ACHN (cell line): ENCODE data around the gene ARHGAP26.

Source experiments
- DNase-seq: peaks from one replicate; pipeline ENCODE4 v3.0.0-alpha.2; 2015
- in situ Hi-C: cut with HindIII; loops from 2 replicates; pipeline ENCODE4 v1.10.0; 2017; ENCODE audit warnings: low sequenced_read_pairs, low pct_ligation_motif_present, low pct_unique_long_range_greater_than_20kb

ARHGAP26 gene

DNA sequence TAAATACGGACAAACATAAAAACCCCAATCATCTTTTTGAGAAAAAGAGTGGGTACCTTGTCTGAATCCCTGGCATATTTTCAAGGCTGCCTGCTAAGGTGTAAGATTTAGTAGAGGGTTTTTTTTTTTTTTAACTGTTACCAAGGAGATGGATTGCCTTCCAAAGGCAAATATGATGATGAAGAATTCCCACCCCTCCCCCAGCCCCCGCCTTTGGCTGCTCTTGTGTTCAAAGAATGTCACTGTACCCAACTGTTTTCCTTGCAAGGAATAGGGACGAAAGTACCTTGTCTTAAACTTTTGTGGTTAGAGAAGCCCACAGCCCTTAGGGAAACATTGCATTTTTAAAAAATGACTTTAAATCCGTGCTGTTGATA lies 31.3 kb downstream of the ARHGAP26 start:
- in situ Hi-C loops, result no loop called here

DNA sequence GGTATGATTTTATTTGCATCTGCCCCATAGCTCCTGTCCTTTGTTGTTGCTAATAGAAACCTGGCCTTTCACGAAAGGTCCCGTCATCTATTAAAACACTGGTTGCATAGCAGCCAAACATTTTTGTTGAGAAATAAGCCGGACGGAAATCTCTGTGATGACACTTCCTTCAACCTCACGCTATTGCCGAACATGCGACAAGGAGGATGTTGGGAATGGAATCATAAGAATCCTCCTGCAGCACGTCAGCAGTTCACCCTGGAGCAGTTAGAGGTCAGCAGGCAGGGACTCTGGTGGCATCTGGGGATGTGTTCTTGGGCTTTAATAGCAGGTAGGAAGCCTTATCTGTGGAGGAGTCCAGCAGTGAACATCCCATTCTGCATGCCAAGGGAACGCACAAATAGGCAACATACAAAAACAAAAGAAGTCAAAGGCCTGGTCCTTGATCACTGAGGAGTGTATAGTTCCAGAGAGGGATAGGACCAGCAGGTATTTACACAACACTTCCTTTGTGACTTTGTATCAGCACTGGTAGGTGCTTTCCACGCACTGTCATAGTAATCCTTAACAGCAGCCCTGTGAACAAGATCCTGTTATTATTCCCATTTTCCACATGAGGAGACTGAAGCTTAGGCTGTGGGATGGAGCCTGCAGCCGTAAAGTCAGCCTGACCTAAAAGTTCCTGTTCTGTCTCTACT lies 33.4 kb downstream of the ARHGAP26 start:
- in situ Hi-C loops, result no loop called here
- no peak for DNase-seq

More for the DNA sequence above, 31.3 kb downstream of the ARHGAP26 start:
- no peak for DNase-seq

DNA sequence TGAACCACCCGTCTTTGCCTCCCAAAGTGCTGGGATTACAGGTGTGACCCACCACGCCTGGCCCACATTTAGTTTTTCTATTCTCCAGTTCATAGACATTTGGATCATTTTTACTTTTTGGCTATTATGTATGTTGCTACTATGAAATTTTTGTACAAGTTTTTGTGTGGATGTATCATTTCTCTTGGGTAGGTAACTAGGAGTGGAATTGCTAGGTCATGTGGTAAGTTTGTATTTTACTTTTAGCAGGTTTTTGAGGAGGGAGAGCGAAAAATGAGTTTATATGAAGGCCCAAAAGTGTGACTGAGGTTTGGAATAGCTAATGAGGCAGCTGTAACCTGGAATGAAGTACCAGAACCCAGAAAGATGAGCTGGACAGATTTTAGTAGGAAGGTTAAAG lies 35.2 kb downstream of the ARHGAP26 start:
- in situ Hi-C loops, result no loop called here
- no peak for DNase-seq

- in situ Hi-C loops, result no loop called here
Observed at GRCh38 chr5:142806841-142807267, 36.7 kb downstream of the ARHGAP26 start.

GRCh38 chr5:142807372-142807911 lies 37.3 kb downstream of the ARHGAP26 start:
- in situ Hi-C loops, result no loop called here
- DNase-seq, result no peak

More at GRCh38 chr5:142806841-142807267, 36.7 kb downstream of the ARHGAP26 start:
- DNase-seq, result no peak

DNA sequence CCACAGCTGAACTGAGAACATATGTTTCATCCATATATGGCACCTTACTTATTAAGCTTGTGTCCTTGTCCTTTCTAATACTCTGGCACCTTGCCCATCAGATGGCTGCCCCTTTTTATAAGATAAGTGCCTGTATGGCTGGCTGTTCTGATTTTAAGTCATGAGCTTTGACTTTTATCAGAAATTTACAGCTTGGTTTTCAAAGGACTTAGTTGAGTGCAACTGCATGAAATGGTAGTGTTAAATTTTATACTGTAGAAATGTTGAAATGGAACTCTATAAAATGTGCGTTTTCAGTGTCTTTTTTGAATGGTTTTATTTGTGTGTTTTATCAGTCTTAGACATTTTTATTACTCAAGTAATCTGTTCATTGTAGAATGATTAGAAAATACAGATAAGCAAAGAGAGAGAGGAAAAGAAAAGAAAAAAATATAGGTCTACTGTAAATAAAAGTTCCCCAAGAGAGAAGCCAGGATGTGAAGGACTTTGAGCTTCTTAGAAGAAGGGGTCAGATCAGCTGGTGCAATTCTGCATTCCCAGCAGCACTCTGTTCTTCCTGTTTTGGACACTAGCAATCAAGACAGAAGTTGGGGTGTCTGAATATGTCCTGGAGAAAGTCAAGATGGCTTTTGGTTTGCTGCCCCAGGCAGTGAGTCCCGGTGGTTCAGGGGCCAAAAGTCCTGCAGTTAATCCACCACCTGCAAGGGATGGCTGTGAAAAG lies 38.9 kb downstream of the ARHGAP26 start:
- no peak for DNase-seq
- in situ Hi-C loops, result no loop called here

DNA sequence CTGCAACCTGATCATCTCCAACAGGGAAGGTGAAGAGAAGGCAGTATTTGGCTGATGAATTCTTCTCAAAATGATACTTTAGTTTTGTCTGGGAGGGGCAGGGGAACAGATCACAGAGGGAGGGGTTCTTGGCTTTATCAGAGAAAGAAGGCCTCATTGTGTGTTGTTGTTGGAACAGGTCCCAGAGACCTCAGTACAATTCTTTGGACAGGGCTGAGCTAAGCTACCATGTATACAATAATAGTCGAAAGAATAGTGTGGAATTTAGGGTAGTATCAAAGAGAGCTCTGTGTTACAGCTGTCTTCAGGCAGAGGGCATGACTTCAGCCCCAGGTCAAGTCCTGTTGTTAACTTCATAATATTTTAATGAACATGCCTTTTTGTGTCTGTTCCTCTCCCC lies 39.9 kb downstream of the ARHGAP26 start:
- no peak for DNase-seq
- in situ Hi-C loops, result no loop called here

DNA sequence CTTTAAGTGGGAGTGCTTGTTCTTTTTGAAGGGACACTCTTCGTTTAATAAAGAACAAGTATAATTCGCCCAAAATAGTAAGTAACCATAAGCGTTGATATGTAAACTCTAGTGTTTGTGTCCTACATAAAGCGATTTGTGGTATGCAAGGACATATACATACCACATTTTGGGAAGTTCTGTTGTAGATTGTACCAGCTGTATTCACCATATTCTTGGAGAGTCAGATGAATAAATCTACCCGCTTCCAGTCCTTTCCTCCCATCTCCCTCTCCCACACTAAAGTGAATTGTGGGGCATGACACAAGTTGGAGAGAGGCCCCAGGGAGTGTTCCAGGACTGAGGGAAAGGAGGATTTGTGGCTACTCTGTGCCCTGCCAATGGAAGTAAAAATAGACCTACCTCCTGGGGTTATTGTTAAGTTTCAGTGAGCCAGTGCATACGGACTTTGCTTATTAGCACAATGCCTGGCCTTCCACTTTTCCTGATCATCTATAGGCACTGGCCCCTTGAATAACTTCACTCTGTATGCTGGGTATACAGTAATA lies 40.6 kb downstream of the ARHGAP26 start:
- DNase-seq, result no peak

DNA sequence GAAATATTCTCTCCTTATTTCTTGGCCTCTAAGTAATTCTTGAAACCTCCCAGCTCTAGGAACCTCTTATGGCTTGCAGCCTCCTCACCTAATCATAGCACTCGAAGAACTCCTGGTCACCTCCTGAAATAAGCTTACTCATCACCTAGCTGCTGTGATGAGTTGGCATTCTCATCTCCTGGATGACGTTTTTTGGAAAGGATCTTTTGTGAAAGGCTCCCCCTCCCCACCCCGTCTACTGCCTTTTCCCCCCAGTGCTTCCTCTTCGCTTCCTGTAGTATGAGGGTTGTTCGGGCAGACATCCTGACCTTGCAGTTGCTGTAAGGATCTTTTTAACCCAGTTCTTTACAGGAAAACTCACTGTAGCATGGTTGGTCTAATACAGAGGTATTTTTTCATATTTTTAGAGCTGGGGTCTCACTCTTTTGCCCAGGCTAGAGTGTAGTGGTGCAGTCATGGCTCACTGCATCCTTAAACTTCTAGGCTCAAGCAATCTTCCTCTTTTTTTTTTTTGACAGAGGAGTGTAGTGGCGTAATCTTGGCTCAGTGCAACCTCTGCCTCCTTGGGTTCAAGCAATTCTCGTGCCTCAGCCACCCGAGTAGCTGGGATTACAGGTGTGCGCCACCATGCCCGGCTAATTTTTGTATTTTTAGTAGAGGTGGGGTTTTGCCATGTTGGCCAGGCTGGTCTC lies 41.8 kb downstream of the ARHGAP26 start:
- in situ Hi-C loops, result no loop called here
- no peak for DNase-seq

More for the DNA sequence above, 40.6 kb downstream of the ARHGAP26 start:
- in situ Hi-C loops, result no loop called here

DNA sequence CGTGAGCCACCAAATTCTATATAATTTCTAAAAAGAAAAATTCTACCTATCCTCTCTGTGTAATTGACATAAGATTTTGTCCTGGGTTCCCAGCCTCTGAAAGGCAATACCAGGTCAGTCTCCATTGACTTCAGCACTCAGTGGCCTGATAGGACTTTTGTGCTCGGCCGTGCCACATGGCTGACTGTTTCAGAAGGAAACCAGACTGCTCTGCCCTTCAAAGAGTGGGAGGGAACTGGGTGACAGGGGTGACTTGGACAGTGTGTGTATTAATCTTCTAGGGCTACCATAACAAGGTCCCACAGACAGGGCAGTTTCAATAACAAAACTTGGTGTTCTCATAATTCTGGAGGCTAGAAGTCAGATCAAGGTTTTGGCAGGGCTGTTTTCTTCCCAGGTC lies 43.0 kb downstream of the ARHGAP26 start:
- in situ Hi-C loops, result no loop called here
- no peak for DNase-seq

- in situ Hi-C loops, result no loop called here
- DNase-seq, result no peak
Observed at GRCh38 chr5:142814122-142814521, 43.9 kb downstream of the ARHGAP26 start.

- no peak for DNase-seq
- in situ Hi-C loops, result no loop called here
Observed at GRCh38 chr5:142815469-142815868, 45.3 kb downstream of the ARHGAP26 start.

- in situ Hi-C loops, result no loop called here
- no peak for DNase-seq
Observed at GRCh38 chr5:142816531-142817430, 46.6 kb downstream of the ARHGAP26 start.

DNA sequence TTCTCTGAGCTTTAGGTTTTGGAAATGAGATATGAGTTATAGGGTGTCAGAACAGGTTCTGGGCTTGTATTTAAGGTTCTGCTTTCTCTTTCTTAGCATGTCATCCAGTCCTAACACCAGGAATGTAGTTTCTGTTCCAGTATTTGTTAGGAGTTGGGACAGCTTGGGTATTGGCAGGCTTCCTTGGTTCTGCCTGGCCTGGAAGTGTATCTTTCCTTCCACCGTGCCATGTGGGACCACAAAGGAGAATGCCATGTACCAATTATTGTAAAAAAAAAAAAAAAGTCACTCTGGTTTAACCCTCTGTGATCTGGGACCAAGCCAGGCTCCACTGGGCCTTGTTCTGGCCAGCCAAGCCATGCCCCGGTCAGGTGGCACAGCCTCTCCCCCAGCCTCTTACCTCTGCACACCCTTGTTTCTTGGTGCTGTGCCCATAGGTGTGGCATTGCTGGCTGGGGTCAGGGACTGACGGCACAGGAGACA lies 47.8 kb downstream of the ARHGAP26 start:
- in situ Hi-C loops, result no loop called here
- no peak for DNase-seq

- DNase-seq, result no peak
- in situ Hi-C loops, result no loop called here
Observed at GRCh38 chr5:142819292-142819691, 49.1 kb downstream of the ARHGAP26 start.

- no peak for DNase-seq
- in situ Hi-C loops, result no loop called here
Observed at GRCh38 chr5:142819825-142820224, 49.6 kb downstream of the ARHGAP26 start.

DNA sequence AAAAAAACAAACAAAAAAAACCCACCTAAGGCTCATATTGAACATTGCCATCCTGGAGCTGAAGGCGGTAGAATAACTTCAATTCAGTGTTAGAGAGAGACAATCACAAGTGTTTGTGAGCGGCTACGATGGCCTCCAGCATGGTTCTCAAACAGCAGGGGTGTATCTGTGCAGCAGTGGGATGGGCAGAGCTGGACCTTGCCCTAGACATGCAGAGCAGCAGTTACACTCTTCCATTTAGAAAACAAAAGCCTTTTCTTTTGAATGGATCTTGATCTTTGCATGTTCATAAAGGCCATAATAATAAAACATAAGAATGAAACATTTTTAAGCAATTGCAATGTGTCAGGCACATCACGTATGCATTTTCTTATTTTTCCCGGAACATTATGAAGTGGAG lies 50.3 kb downstream of the ARHGAP26 start:
- no peak for DNase-seq
- in situ Hi-C loops, result no loop called here
